ENCODE data around the gene C15orf62.
A peak's percentile ranks its signal among the peaks of the same experiment; 100 is the strongest.

Gene C15orf62

GRCh38 chr15:40785814-40786213 is 16.0 kb downstream of the C15orf62 start:
- no peak for DNase-seq

GRCh38 chr15:40787344-40787841 is 17.6 kb downstream of the C15orf62 start:
- DNase-seq: no peak

GRCh38 chr15:40787991-40788390 is 18.2 kb downstream of the C15orf62 start:
- no peak for DNase-seq

- DNase-seq: no peak
Measured at GRCh38 chr15:40789119-40789518, 19.3 kb downstream of the C15orf62 start.

- no peak for DNase-seq
Measured at GRCh38 chr15:40789999-40790398, 20.2 kb downstream of the C15orf62 start.

- no peak for DNase-seq
Measured at GRCh38 chr15:40790718-40791117, 20.9 kb downstream of the C15orf62 start.

GRCh38 chr15:40792394-40792793 is 22.6 kb downstream of the C15orf62 start:
- DNase-seq: no peak

- DNase-seq: no peak
Measured at GRCh38 chr15:40793216-40793989, 23.6 kb downstream of the C15orf62 start.

- no peak for DNase-seq
Measured at GRCh38 chr15:40796041-40796440, 26.3 kb downstream of the C15orf62 start.

- no peak for DNase-seq
Measured at GRCh38 chr15:40796512-40796911, 26.7 kb downstream of the C15orf62 start.

GRCh38 chr15:40799523-40799922 is 29.7 kb downstream of the C15orf62 start:
- no peak for DNase-seq

- DNase-seq: no peak
Measured at GRCh38 chr15:40803076-40803475, 33.3 kb downstream of the C15orf62 start.

GRCh38 chr15:40803688-40804087 is 33.9 kb downstream of the C15orf62 start:
- DNase-seq: no peak

- no peak for DNase-seq
Measured at GRCh38 chr15:40806672-40807027, 36.9 kb downstream of the C15orf62 start.

- peak; percentile 93 to 95 for DNase-seq
Measured at GRCh38 chr15:40807028-40807887, 37.5 kb downstream of the C15orf62 start, which contains the start of the genes DNAJC17 and ZFYVE19. DNAJC17 (minus strand) TSS chr15:40807473; CDS start chr15:40807446, 27 bp downstream. ZFYVE19 (plus strand) TSS chr15:40807089; CDS start chr15:40807590, 501 bp downstream.

GRCh38 chr15:40807888-40808461 is 38.2 kb downstream of the C15orf62 start:
- DNase-seq: no peak

GRCh38 chr15:40808861-40809450 is 39.2 kb downstream of the C15orf62 start:
- DNase-seq: no peak

- DNase-seq: no peak
Measured at GRCh38 chr15:40812721-40813425, 43.1 kb downstream of the C15orf62 start.

GRCh38 chr15:40815042-40815698 is 45.4 kb downstream of the C15orf62 start:
- DNase-seq: no peak

GRCh38 chr15:40819048-40819447 is 49.3 kb downstream of the C15orf62 start:
- DNase-seq: no peak

GRCh38 chr15:40821195-40821594 is 51.4 kb downstream of the C15orf62 start:
- no peak for DNase-seq

Measured in NCI-H1930 (cell line).